CD4-positive, alpha-beta T cell treated with Interleukin-21 for 1 hour (primary cell): ENCODE data around the gene PTPRD.

Source experiments
- DNase-seq: peaks from one replicate; pipeline ENCODE4 v3.0.0-alpha.2; 2020

The PTPRD gene

GRCh38 chr9:8733131-8733954 lies 1879.5 kb downstream of the PTPRD start:
- DNase-seq: no peak

GRCh38 chr9:8732367-8733075 lies 1880.3 kb downstream of the PTPRD start:
- no peak for DNase-seq

GRCh38 chr9:8730618-8731017 lies 1882.2 kb downstream of the PTPRD start:
- no peak for DNase-seq

- DNase-seq: no peak
Observed at GRCh38 chr9:8728910-8729309, 1883.9 kb downstream of the PTPRD start.

- no peak for DNase-seq
Observed at GRCh38 chr9:8727191-8727590, 1885.6 kb downstream of the PTPRD start.

- no peak for DNase-seq
Observed at GRCh38 chr9:8726692-8727091, 1886.1 kb downstream of the PTPRD start.

GRCh38 chr9:8725635-8726034 lies 1887.2 kb downstream of the PTPRD start:
- DNase-seq: no peak

- no peak for DNase-seq
Observed at GRCh38 chr9:8724284-8725018, 1888.4 kb downstream of the PTPRD start.

- DNase-seq: no peak
Observed at GRCh38 chr9:8723195-8723594, 1889.6 kb downstream of the PTPRD start.

GRCh38 chr9:8719833-8720486 lies 1892.8 kb downstream of the PTPRD start:
- DNase-seq: no peak

- no peak for DNase-seq
Observed at GRCh38 chr9:8718121-8718725, 1894.6 kb downstream of the PTPRD start.

GRCh38 chr9:8717146-8717545 lies 1895.7 kb downstream of the PTPRD start:
- DNase-seq: no peak

GRCh38 chr9:8715788-8716187 lies 1897.0 kb downstream of the PTPRD start:
- no peak for DNase-seq

GRCh38 chr9:8713811-8714165 lies 1899.0 kb downstream of the PTPRD start:
- DNase-seq: no peak

- DNase-seq: no peak
Observed at GRCh38 chr9:8713149-8713810, 1899.5 kb downstream of the PTPRD start.

- DNase-seq: no peak
Observed at GRCh38 chr9:8709731-8710130, 1903.1 kb downstream of the PTPRD start.

GRCh38 chr9:8708728-8709127 lies 1904.1 kb downstream of the PTPRD start:
- no peak for DNase-seq

GRCh38 chr9:8706998-8707397 lies 1905.8 kb downstream of the PTPRD start:
- DNase-seq: no peak

GRCh38 chr9:8706531-8706930 lies 1906.3 kb downstream of the PTPRD start:
- DNase-seq: no peak

GRCh38 chr9:8705861-8706260 lies 1906.9 kb downstream of the PTPRD start:
- no peak for DNase-seq

GRCh38 chr9:8703904-8704303 lies 1908.9 kb downstream of the PTPRD start:
- no peak for DNase-seq

- no peak for DNase-seq
Observed at GRCh38 chr9:8701904-8702303, 1910.9 kb downstream of the PTPRD start.
